HCT116 (cell line): ENCODE results near the gene DOCK7.

Experiments used
- CTCF ChIP-seq, 3 experiments: fragments of 200-600 bp in 1 of 3; sonication (generic) in 1 of 3; IDR thresholded peaks in 2 of 3; conservative IDR thresholded peaks in 1 of 3; 2 replicates each; pipeline ENCODE4 v1.5.1; 2012 to 2017; ENCODE audit warnings: low read depth in 2 of 3, low read length in 2 of 3, antibody characterized with exemption in 1 of 3, borderline replicate concordance in 1 of 3, control low read depth in 1 of 3, mild to moderate bottlenecking in 1 of 3, mixed read lengths in 1 of 3, mixed run types in 1 of 3, moderate library complexity in 1 of 3; ENCODE audit not compliant: insufficient read depth in 1 of 3
- EZH2 ChIP-seq: fragments of 200-600 bp; sonication (generic); IDR thresholded peaks from 2 replicates; pipeline ENCODE4 v1.6.1; 2017; ENCODE audit warnings: antibody characterized with exemption, mixed run types
- POLR2A ChIP-seq: IDR thresholded peaks from 2 replicates; pipeline ENCODE4 v1.7.0; 2011; ENCODE audit warnings: borderline replicate concordance; ENCODE audit not compliant: insufficient read depth, insufficient read length; ENCODE audit errors: extremely low read depth
- REST ChIP-seq: IDR thresholded peaks from 2 replicates; pipeline ENCODE4 v1.6.1; 2012; ENCODE audit warnings: low read depth
- SIN3A ChIP-seq: IDR thresholded peaks from 2 replicates; pipeline ENCODE4 v1.6.1; 2012; ENCODE audit warnings: low read depth
- SRF ChIP-seq: IDR thresholded peaks from 2 replicates; pipeline ENCODE4 v1.6.1; 2012; ENCODE audit warnings: low read depth
- TCF7L2 ChIP-seq: IDR thresholded peaks from 2 replicates; pipeline ENCODE4 v1.7.0; 2011; ENCODE audit warnings: borderline replicate concordance, inconsistent platforms; ENCODE audit not compliant: insufficient read depth, insufficient read length; ENCODE audit errors: extremely low read depth
- ZNF274 ChIP-seq: fragments of 200-500 bp; sonication (Bioruptor generic); IDR thresholded peaks from 2 replicates; pipeline ENCODE4 v1.6.1; 2014; ENCODE audit warnings: mild to moderate bottlenecking, low read depth, low read length, inconsistent platforms
- TF ChIP-seq, protein P1 (sequence below): IDR thresholded peaks from 2 replicates; pipeline ENCODE4 v1.6.1; 2012

GRCh38 chr1:62687421-62687902, 724 bp downstream of the DOCK7 start:
- no peak for TF ChIP-seq CTCF (IDR thresholded peaks at IDR 0.05 in 2 of 3, conservative IDR thresholded peaks at IDR 0.05 in 1 of 3; ENCODE audit: borderline replicate concordance in 1 of 3, insufficient read depth in 1 of 3, low read depth in 2 of 3, low read length in 2 of 3)
- no peak for TF ChIP-seq SRF
- TF ChIP-seq, protein P1, sequence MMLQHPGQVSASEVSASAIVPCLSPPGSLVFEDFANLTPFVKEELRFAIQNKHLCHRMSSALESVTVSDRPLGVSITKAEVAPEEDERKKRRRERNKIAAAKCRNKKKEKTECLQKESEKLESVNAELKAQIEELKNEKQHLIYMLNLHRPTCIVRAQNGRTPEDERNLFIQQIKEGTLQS = no peak
- TF ChIP-seq REST = no peak
- TF ChIP-seq POLR2A = no peak
- no peak for TF ChIP-seq EZH2
- no peak for TF ChIP-seq TCF7L2
- TF ChIP-seq SIN3A = no peak; the same call in 1 of the 2 replicates
- no peak for TF ChIP-seq ZNF274
